Hematopoietic multipotent progenitor cell (in vitro differentiated cells): Measurements from ENCODE around the gene DENND2A. TPM values are rescaled to one million over a fixed set of nuclear protein-coding genes. Genes with fewer than 3 reads are reported as not detected.
"Not testable (repeated sequence)": the region's sequence is repeated elsewhere in the genome, so short reads cannot be mapped to it uniquely, and the experiment has no call there.

Experiments
- DNase-seq, 3 donors: peaks; one replicate each; pipeline ENCODE4 v3.0.0-alpha.2; 2011 to 2015; ENCODE audit warnings: low read depth in 2 of 3, low spot score in 2 of 3
- total RNA-seq: library from RNA; depleted of rRNA; stranded (reverse); fragments of >200 nt; gene quantifications from one replicate; pipeline ENCODE4 v1.2.3, GENCODE V29; 2012

The DENND2A gene
- total RNA-seq, 1 donor: not detected

DNA sequence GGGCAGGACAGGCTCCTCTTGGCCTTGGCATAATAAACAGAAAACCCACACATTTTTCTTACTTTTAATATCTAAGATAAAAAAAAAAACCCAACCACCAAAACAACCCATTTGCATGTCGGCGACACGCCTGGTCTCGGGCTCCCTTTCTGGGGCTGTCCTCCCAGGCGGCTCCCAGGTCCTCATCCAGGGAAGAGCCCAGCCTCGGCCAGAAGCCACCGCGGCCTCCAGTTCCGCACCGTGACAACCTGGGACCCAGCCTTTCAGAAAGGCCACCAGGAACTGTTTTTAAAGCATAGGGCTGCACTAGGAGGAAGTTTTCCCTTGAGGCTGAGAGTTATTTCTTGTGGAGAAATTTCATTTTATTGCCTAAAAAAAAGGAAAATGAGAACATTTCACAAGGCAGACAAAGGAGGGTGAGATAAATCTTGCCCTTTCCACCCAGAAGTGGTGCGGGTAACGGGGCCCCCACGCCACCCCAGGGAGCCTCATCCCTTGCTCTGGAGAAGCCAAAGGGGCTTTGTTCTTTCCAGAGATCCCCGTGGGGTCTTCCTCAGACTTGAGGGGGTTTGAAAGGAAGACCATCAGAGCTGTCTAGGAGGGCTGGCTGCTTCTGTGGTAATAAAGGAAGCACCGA is 122.1 kb downstream of the DENND2A start:
- no peak for DNase-seq

DNA sequence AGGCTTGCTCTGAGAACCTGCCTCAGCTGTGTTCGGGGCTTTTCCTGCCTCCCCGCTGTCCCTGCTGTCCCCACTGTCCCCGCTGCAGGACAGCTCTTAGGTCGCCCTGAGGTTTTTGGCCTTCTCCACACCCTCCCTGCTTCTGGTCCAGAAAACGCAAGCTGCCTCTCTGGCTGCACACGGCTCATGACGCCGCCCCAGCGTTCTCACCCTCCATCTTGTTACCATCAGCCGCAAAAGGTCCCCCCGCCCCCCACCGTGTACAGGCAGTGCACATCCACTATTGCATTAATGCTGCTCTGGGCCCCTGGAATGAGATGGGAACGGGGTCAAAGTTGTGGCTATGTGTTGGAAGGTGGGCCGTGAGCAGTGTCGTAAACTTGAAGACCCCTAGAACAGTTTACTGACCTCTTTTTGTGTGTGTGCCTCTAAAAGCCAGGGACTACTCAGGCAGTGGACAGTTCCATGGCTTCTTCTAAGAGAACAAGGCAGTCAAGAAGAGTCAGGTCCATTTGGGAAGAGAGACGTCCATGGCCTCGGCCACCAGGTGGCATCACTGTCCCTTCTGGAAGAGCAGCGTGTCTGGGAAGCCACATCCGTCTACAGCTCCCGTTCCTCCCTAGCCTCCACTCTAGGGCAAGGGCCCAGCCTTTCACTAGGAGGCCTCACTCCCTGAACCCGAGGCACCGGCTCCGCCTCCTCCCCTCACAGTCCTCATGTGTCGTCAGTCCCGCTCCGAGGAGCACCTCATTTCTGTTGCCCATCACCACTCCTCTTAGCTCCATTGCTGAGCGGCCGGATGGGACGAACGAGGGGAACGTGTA is 122.9 kb downstream of the DENND2A start:
- DNase-seq: peak in 2 of 3 donors; percentile 55 to 64

DNA sequence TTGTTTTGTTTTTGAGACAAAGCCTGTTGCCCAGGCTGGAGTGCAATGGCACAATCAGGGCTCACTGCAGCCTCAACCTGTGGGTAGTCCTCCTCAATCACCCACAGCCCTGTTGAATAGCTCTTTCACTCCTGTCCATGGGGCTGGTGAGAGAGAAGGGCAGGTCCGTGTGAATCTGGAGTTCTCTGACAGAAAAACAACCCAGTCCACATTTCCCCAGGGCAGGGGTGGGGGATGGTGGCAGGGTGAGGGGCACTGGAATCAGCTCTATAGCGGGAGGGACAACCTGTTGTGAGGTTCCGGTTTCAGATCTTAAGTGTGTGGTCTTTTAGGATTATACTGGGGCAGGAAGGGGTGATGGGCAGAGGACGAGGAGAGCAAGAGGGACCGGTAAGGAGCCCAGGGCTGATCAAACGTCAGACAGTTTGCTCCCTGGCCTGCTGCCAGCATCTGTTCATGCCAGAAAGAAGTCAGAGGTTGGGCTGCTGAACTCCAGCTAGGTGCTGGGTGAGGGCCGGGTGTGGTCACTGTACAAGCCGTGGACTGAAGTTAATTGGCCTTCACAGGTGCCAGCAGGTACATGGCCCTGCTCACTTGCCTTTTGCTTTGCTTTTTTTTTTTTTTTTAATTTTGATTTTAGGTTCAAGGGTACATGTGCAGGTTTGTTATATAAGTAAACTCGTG is 128.2 kb downstream of the DENND2A start:
- DNase-seq: peak in 1 of 3 donors; percentile 26

DNA sequence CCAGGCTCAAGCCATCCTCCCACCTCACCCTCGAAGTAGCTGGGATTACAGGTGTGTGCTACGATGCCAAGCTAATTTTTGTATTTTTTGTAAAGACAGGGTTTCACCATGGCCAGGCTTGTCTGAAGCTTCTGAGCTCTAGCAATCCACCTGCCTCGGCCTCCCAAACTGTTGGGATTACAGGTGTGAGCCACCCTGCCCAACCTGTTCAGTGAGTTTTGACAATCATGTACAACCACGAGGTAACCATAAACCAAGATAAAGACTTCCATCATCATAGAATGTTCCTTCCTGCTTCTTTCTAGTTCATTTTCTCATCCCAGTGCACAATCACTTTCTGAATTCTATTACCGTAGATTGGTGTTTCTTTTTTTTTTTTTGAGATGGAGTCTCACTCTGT is 130.8 kb downstream of the DENND2A start:
- no peak for DNase-seq

DNA sequence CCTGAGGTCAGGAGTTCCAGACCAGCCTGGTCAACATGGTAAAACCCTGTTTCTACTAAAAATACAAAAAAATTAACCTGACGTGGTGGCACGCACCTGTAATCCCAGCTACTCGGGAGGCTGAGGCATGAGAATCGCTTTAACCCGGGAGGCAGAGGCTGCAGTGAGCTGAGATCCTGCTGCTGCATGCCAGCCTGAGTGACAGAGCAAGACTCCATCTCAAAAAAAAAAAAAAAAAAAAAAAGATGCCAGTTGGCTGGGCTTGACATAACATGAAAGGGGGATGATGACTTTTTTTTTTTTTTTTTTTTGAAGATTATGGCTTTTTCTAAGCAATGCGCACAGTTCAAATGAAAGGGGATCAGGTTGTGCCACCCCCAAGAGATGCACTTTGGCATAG is 133.1 kb downstream of the DENND2A start:
- DNase-seq: not testable (repeated sequence)

DNA sequence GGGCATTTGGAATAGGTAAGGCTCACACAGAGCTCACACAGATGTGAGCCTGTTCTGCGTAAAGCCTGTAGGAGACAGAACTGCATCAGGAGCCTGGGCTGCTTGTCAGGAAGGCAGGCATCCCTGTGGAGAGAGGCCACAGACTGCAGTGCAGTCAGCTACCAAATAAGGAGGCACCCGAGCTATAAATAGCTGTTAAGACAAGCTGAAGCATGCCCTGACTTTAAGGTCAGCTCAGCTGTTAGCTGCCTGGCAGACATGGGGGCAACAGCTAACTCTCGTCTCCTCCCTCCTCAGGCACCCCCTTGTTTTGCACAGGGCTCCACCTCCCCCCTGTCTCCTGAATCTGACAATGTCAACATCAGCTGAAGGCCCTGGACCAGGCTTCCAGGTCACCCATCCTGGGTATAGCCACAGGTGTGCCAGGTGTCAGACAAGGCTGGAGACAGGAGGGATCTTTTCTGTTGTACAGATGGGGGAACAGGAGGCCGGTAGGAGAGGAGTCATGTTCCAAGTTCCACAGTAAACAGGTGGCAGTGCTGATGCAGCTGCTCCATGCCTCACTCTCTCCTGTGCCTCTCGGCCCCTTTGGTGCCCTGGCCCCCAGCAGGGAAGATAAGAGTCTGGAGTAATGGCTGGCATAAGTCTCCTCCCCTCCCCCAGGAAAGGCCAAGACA is 133.7 kb downstream of the DENND2A start:
- DNase-seq: no peak

DNA sequence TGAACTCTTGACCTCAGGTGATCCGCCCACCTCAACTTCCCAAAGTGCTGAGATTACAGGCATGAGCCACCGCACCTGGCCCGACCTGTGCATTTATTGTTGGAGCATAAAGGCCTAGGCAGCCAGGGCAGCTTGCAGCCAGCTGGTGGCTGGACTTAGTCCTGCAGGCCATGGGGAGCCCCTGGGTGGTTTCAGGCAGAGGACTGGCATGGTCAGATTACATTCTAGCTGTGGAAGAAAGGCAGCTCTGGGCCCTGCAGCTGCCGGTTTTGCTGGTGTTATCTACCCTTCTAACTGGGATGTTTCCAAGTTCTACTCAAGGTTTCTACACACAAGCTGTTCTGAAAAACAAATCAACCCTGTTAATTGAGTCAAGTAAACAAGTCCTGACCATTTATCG is 138.6 kb downstream of the DENND2A start:
- no peak for DNase-seq

DNA sequence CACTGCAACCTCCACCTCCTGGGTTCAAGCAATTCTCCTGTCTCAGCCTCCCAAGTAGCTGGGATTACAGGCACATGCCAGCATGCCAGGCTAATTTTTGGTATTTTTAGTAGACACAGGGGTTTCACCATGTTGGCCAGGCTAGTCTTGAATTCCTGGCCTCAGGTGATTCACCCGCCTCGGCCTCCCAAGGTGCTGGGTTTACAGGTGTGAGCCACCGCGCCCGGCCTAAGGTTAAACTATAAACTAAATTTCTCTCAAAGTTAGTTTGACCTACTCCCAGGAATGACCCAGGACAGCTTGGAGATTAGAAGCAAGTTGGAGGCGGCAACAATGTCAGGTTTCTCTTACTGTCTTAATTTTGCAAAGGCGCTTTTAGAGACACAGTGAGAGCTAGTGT is 142.8 kb downstream of the DENND2A start:
- not testable (repeated sequence) for DNase-seq

DNA sequence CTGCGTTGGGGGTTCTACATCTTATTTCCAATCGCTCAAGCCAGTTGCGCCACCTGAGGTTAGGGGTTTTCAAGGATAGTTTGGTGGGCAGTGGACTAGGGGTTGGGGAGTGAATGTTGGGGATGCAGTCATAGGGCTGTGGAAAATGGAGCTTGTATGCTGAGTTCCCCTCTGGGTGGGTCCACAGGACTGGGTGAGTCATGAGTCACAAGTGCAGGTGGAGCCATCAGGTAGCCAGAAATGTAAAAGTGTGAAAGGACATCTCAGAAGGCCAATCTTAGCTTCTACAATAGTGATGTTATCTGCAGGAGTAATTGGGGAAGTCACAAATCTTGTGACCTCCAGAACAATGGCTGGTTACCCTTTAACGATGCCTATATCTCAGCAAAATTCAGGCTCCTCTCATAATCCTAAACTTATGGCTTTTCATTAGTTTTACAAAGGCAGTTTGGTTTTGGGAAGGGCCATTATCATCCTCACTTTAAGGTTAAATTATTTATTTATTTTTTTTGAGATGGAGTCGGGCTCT is 143.3 kb downstream of the DENND2A start:
- no peak for DNase-seq

DNA sequence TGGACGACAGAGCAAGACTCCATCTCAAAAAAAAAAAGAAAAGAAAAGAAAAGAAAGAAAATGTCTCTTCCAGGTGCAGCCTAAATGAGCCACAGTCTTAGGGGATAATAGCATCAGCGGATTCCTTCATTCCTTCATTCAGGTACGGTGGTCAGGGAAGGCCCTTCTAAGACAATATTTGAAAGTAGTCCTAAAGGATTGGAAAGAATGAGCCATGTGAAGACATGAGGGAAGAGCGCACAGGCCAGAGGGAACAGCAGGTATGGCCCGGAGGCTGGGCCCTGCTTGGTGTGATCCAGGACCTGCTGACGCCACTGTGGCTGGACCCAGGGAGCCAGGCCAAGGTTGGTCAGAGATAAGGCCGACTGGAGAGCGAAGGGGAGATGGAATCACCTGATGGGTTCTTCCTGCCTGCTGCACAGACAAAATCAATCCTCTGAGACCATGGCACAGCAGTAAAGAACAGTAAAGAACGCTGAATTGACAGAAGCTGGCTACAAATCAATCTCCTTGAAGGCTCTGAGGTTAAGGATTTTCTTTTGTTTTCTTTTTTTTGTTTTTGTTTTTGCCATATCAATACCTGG is 145.0 kb downstream of the DENND2A start:
- DNase-seq: no peak

DNA sequence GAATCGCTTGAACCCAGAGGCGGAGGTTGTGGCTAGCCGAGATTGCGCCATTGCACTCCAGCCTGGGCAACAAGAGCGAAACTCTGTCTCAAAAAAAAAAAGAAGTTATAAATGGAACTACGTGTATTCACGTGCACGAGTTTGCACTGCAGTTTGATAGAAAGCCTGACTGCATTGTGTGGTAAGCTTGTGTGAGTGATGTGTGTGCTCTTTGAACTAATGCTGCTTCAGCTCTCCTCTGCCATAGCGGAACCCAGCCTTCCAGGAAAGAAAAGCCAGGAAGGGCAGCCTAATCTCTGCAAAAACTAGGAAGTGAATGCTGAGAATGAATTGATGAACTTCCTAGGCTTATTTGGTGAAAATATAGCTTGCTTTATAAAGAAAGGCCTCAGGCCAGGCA is 145.7 kb downstream of the DENND2A start:
- DNase-seq: no peak

DNA sequence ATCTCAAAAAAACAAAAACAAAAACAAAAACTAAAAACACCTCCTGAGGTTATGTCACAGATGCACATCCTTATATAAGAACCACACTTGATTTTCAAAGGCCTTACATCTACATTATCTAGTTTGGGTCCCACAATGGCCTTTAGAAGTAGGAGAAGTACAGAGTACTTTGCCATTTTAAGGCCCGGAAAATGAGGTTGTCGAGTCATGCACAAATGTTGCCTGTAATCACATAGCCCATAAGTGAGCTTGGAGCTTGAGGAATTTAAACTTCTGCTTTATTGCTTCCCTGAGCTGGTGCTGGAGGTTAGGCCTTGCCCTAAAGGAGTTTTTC is 151.6 kb downstream of the DENND2A start:
- peak in 2 of 3 donors; percentile 28 to 69 for DNase-seq

DNA sequence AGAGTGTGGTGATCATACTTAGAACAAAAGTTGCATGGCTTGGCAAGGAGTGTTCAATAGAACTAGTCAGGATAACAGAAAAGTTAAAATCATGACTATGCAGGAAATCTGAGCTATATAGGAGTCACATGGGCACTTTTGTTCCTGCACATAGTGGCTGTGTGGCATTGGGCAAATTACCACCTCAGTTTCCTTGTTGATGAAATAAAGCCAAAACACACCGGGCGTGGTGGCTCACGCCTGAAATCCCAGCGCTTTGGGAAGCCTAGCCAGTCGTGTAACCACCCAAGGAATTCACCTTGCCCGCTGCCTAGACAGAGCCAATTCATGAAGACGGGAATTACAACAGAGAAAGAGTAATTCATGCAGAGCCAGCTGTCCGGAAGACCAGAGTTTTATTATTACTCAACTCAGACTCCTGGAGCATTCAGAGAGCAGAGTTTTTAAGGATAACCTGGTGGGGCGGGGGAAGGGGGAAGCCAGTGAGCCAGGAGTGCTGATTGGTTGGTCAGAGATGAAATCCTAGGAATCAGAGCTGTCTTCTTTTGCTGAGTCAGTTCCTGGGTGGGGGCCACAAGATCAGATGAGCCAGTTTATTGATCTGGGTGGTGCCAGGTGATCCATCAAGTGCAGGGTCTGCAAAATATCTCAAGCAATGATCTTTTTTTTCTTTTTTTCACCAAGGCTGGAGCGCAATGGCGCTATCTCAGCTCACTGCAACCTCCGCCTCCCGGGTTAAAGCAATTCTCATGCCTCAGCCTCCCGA is 154.9 kb downstream of the DENND2A start:
- no peak for DNase-seq

DNA sequence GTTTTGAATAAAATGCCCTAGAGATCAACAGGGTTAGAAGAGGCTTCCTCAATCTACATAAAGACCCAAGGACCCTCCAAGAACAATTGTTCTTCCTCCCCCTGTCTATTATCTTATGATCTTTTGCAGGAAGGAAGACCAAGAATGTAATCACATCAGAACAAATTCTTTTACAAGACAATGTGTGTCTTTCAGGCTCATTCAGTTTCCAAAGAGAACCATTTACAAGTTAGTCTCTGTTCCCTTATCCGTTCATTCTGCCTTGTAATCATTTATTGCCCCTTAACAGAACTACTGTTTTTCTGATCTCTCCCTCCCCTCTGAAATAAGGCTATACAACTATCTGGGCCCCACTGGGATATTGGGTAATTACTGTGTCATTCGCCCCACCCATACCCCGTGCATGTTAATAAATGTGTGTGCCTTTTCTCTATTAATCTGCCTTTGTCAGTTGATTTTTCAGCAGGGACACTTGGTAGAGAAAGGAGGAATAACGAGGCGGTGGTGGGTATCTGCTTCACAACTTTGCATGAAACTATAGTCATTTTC is 155.6 kb downstream of the DENND2A start:
- no peak for DNase-seq

DNA sequence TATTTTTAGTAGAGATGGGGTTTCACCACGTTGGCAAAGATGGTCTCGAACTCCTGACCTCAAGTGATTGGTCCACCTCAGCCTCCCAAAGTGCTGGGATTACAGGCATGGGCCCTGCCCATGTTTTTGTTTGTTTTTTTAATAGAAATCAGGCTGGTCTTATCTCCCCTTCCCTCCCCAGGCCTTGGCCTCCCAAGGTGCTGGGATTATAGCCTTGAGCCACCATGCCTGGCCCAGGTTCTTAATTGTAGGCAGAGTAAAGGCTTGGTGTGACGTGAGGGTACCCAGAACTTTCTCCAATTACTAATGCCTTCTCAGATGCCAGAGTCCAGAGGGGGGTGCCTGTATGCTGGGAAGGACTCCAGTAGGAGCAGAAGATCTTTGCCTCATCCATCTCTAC is 156.1 kb downstream of the DENND2A start:
- no peak for DNase-seq

DNA sequence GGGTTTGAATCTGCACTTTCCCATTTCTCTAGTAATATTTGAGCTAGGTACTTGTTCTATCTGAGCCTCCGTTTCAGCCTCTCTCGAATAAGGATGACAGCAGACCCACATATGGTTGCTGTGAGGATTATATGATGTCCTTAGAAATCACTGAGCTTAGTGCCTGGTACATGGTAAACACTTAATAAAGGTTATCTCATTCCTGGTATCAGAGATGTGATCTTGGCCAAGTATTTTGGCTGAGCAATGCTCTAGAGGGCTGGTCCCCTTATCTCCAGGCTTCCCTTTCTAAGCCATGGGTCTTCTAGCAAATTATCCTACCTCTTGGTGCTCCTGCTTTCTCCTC is 160.9 kb downstream of the DENND2A start:
- DNase-seq: no peak

DNA sequence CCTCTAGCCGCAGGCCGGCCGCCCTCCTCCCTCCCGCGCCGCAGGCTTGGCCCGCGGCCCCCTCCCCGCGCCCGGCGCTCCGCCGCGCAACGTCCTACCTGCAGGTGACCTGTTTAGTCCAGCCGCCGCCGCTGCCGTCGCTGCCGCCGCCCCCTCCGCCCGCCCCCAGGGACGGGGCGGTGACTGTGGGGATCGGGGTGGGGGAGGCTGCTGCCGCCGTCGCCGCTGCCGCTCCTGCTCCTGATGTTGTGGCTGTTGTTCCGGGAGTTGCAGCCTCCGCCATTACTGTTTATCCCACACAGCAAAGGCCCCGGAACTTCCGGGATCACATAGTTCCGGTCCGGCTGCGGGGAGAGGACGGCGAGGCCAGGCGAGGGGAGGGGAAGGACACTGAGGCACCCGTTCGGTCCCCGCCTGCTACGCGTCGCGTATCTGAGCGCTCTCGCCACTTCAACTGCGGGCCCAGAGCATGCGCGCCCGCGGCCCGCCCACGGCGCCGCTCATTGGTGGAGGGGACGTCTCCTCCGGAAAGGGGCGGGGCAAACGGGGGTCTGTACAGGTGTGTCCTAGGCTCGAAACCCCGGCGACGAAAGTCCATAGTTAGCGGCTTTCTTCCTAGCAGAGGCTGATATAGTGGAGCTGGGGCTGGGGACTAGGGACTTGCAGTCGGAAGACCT is 161.4 kb downstream of the DENND2A start, which contains the start of gene MKRN1:
MKRN1 (minus strand) TSS at position 444 of the 677 bp plus-strand sequence; CDS start at position 283, 161 bp downstream.
- peak; percentile 84 to 91 (median 90) for DNase-seq

DNA sequence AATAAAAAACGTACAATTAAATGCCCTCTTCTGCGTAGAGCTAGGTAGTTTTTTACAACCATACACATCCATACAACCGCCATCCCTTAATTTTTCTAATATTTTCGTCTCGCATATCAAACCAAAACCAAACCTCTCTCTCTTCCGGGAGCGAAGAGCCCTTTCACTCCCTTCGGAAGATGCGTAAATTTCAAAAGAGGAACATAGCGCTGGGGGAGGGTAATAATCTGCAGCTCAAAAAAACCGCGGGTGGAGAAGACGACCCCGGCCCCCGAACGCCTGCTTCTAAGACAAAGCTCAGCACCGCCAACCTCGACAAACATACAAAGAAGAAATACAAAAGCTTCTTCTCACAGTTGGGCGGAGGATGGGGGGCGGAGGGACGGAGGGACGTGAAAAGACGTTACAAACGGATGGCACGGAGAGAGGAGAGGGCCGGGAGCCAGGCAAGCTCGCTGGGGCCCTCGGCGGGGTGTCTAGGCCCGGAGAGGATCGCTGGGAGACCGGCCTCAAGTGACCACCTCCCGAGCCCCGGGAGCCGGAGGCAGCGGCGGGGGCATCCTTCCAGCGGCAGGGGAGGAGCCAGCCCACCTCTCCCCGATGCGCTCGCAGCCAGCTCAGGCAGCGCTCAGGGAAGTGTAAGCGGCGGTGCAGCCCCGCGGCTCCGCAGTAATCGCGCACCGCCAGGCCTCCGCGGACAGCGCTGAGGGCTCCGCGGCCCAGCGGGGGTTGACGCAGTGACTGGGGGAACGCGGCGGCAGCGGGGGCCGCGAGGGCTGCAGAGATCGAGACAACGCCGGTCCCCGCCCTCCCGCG is 162.2 kb downstream of the DENND2A start:
- peak; percentile 16 to 89 (median 73) for DNase-seq
